ENCODE data around the gene ALK. TPM values are rescaled to one million over a fixed set of nuclear protein-coding genes. Genes with fewer than 3 reads are reported as not detected.

ALK gene
- total and polyA plus RNA-seq, 2 donors (not counting 1 experiment from before 2014, with no cell fraction given), result not detected

- H3K79me2 ChIP-seq (ENCODE audit: control insufficient read depth, insufficient read depth, low read length), result no peaks in the 10 kb centered on the region
- H3K4me2 ChIP-seq (replicated peaks; ENCODE audit: low read depth, low read length, poor library complexity, severe bottlenecking), result no peak overlapping the region
- ATAC-seq (ENCODE audit: low read depth), result no peak
- no peak overlapping the region for H3K27ac ChIP-seq (ENCODE audit: low read length in 2 of 2)
- H3K4me3 ChIP-seq (ENCODE audit: control extremely low read depth in 1 of 5, extremely low read depth in 1 of 5, insufficient read depth in 1 of 5, low read depth in 2 of 5, low read length in 4 of 5), result no peak overlapping the region
- CTCF ChIA-PET, result interaction anchor here (0.7 to 2.5 kb wide), 9 partner anchors 9 to 351 kb away, joined by 3 to 14 read pairs (median 3); no protein-coding TSS in a partner anchor
- no peak overlapping the region for H2AFZ ChIP-seq (ENCODE audit: insufficient read depth, low read depth, low read length, poor library complexity, severe bottlenecking)
- intact Hi-C loops (cut with micrococcal nuclease), result loop anchor here (5.0 kb wide), 1 partner anchor 487 kb away; no protein-coding TSS in a partner anchor
- Mint-ChIP-seq H3K4me1 (peaks cover 2% of the 10 kb centered on the region), H3K4me3 (no peak overlapping the region), H3K9me3 (ENCODE audit: insufficient read depth) (no peaks in the 10 kb centered on the region), H3K27ac (no peak overlapping the region), H3K27me3 (peaks cover 24% of the 10 kb centered on the region)
- POLR2A ChIA-PET, result no interaction called here
- TF ChIP-seq EZH2 (IDR thresholded peaks at IDR 0.05; ENCODE audit: borderline replicate concordance, insufficient read depth, low read depth, low read length, poor library complexity, severe bottlenecking), result no peak
- TF ChIP-seq CTCF (IDR thresholded peaks at IDR 0.05), result peak; percentile 76
- H4K20me1 ChIP-seq (ENCODE audit: control insufficient read depth, insufficient read depth, low read length, poor library complexity, severe bottlenecking), result no peaks in the 10 kb centered on the region
- H3K9ac ChIP-seq (ENCODE audit: low read length), result no peak overlapping the region
- peaks cover 0 to 7% (median 3%) of the 10 kb centered on the region in 4 experiments for H3K27me3 ChIP-seq (replicated peaks in 1 of 4; ENCODE audit: control extremely low read depth in 1 of 4, control insufficient read depth in 3 of 4, insufficient read depth in 4 of 4, low read length in 3 of 4)
- H3K36me3 ChIP-seq (replicated peaks in 1 of 2; ENCODE audit: control extremely low read depth in 1 of 2, control insufficient read depth in 1 of 2, extremely low read depth in 1 of 2, insufficient read depth in 2 of 2, low read length in 1 of 2), result no peaks in the 10 kb centered on the region
- H3K4me1 ChIP-seq (ENCODE audit: control insufficient read depth in 2 of 2, insufficient read depth in 2 of 2, low read length in 2 of 2), result peaks cover 0 to 4% of the 10 kb centered on the region in 2 donors
- no peaks in the 10 kb centered on the region for H3K9me3 ChIP-seq (ENCODE audit: control extremely low read depth in 1 of 3, control insufficient read depth in 2 of 3, insufficient read depth in 1 of 3, low read length in 2 of 3)
- peak; percentile 43 for DNase-seq
- 61% methylated on average over 6 of the region's 9 CpGs for WGBS (ENCODE audit: insufficient coverage)
Observed at GRCh38 chr2:29309090-29310029, 612.0 kb downstream of the ALK start.

GRCh38 chr2:29308366-29308765 lies 613.0 kb downstream of the ALK start:
- POLR2A ChIA-PET, result no interaction called here
- no peaks in the 10 kb centered on the region for H3K9me3 ChIP-seq (ENCODE audit: control extremely low read depth in 1 of 3, control insufficient read depth in 2 of 3, insufficient read depth in 1 of 3, low read length in 2 of 3)
- intact Hi-C loops (cut with micrococcal nuclease), result loop anchor here (5.0 kb wide), 1 partner anchor 486 kb away; no protein-coding TSS in a partner anchor

More at GRCh38 chr2:29308366-29308765, 613.0 kb downstream of the ALK start:
- no peak for DNase-seq
- Histone ChIP-seq H3K4me2 (replicated peaks; ENCODE audit: low read depth, low read length, poor library complexity, severe bottlenecking) (no peak overlapping the region), H3K79me2 (ENCODE audit: control insufficient read depth, insufficient read depth, low read length) (no peaks in the 10 kb centered on the region), H3K4me1 (ENCODE audit: control insufficient read depth in 2 of 2, insufficient read depth in 2 of 2, low read length in 2 of 2) (no peaks in the 10 kb centered on the region), H3K36me3 (replicated peaks in 1 of 2; ENCODE audit: control extremely low read depth in 1 of 2, control insufficient read depth in 1 of 2, extremely low read depth in 1 of 2, insufficient read depth in 2 of 2, low read length in 1 of 2) (no peaks in the 10 kb centered on the region), H4K20me1 (ENCODE audit: control insufficient read depth, insufficient read depth, low read length, poor library complexity, severe bottlenecking) (no peaks in the 10 kb centered on the region), H3K27me3 (replicated peaks in 1 of 4; ENCODE audit: control extremely low read depth in 1 of 4, control insufficient read depth in 3 of 4, insufficient read depth in 4 of 4, low read length in 3 of 4) (peaks cover 0 to 7% (median 3%) of the 10 kb centered on the region in 4 experiments), H2AFZ (ENCODE audit: insufficient read depth, low read depth, low read length, poor library complexity, severe bottlenecking) (no peak overlapping the region), H3K4me3 (ENCODE audit: control extremely low read depth in 1 of 5, extremely low read depth in 1 of 5, insufficient read depth in 1 of 5, low read depth in 2 of 5, low read length in 4 of 5) (no peak overlapping the region), H3K9ac (ENCODE audit: low read length) (no peak overlapping the region), H3K27ac (ENCODE audit: low read length in 2 of 2) (no peak overlapping the region)
- Mint-ChIP-seq H3K4me3 (no peak overlapping the region), H3K4me1 (no peaks in the 10 kb centered on the region), H3K9me3 (ENCODE audit: insufficient read depth) (no peaks in the 10 kb centered on the region), H3K27ac (no peak overlapping the region), H3K27me3 (peaks cover 21% of the 10 kb centered on the region)
- WGBS (ENCODE audit: insufficient coverage), result 93% methylated on average over 7 of the region's 9 CpGs
- TF ChIP-seq EZH2 (IDR thresholded peaks at IDR 0.05; ENCODE audit: borderline replicate concordance, insufficient read depth, low read depth, low read length, poor library complexity, severe bottlenecking), result no peak
- no peak for ATAC-seq (ENCODE audit: low read depth)
- CTCF ChIA-PET, result interaction anchor here (0.8 to 2.5 kb wide), 10 partner anchors 10 to 350 kb away, joined by 3 to 14 read pairs (median 3); no protein-coding TSS in a partner anchor
